Raji (cell line): ENCODE measurements around the gene MBL2.

ENCODE experiments used
- POLR2A ChIP-seq: IDR thresholded peaks from 2 replicates; pipeline ENCODE4 v1.6.1; 2011; ENCODE audit warnings: low read depth, low read length, control low read depth; ENCODE audit not compliant: insufficient read depth

The MBL2 gene

DNA sequence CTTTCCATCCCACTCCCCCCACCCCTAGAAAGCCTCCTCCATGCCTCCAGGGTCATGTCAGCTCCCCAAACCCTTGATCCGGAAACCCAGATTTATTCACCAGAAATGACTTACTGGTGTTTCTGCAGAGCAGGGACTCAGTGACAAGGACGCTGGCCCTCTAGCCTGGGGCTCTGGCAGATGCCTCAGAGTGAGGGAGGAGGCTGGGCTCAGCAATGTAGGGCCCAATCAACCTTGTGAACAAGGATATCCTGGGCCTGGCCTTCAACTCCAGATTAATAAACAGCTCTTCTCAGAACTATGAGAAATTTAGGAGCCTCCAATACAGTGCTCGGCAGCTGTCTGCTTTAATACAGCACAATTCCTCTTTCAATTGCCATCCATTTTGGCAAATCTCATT, at the start of gene MBL2:
MBL2 (minus strand) TSS at position 162 of the 400 bp plus-strand sequence. CDS start 1,149 bp downstream, outside the sequence.
- TF ChIP-seq POLR2A = no peak

DNA sequence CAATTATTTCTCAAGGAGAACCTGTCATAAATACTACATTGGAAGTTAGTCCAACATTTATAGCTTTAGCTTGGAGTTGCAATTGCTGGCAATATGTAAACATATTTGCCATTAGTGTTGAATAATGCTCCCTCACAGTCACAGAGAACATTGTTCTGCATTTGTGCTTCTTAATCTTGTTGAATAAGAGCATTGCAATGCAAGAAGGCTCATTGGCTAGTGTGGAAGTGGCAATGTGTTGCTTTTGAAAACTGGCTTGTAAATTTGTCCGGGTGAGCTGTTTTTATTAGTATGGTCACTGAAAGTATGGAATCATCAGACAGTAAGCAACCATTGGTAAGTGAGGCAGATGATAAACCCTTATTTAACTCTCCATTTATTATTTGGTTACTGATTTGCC, 47.7 kb upstream of the MBL2 start:
- no peak for TF ChIP-seq POLR2A

GRCh38 chr10:52818019-52818418, 45.4 kb upstream of the MBL2 start:
- no peak for TF ChIP-seq POLR2A

GRCh38 chr10:52814506-52814905, 41.9 kb upstream of the MBL2 start:
- TF ChIP-seq POLR2A = no peak

- no peak for TF ChIP-seq POLR2A
Measured at GRCh38 chr10:52811776-52812175, 39.2 kb upstream of the MBL2 start.

GRCh38 chr10:52810761-52811160, 38.2 kb upstream of the MBL2 start:
- no peak for TF ChIP-seq POLR2A

- TF ChIP-seq POLR2A = no peak
Measured at GRCh38 chr10:52807803-52808202, 35.2 kb upstream of the MBL2 start.

DNA sequence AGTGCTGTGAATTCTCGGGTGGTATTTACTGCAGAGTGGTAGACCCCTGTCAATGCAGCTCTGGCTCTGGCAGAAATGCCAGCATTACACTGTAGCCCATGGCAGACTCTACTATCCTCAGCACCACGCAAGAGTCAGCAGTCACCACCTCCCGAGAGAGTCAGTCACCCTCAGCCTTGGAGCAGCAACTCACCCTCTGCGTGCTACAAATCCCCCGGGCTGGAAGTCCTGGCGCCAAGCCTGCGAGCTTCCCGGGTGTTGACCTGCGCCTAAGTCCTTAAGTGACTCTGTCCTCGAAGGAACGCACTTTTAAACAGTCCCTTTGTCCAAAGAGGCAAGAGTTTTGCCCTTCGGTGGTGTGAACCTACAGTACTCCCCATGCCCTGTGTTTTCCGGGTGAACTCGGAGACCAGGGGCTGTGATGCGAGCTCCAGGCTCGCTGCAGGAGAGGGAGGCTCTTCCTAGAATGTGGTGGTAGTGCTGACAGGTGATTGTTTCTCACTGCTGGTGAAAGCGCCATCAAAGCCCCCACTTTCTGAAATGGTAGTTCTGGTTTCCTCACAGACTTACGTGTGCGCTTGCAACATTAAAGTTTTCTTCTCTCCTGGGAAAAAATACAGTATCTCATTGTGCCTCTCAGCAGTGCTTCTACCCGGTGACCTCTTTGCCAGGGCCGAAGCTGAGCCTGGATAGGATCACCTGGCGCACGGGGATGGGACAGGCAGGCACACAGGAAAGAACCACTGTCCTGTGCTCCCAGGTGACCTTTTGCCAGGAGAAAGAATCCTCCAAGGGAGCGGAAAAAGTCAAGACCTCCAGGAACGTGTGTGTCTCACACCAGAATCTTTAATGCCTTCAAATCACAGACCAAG, 33.1 kb upstream of the MBL2 start:
- no peak for TF ChIP-seq POLR2A

DNA sequence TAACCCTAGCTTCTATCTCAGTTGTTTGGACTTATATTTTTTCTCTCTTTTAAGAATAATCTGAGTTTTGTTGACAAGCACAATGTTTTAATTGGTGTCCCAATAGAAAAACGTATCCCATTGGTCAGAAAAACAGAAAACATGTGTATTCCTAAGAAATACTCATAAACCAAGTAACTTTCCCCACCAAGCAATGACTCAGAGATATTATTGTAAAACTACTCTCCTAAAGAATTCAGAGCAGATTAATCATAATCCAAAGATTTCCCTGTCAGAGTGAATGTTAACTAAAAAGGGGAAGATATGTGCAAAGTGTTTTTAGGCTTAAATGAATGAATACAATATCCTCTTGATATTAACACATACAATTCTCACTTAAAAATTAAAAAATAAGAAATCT, 29.4 kb upstream of the MBL2 start:
- TF ChIP-seq POLR2A = no peak

DNA sequence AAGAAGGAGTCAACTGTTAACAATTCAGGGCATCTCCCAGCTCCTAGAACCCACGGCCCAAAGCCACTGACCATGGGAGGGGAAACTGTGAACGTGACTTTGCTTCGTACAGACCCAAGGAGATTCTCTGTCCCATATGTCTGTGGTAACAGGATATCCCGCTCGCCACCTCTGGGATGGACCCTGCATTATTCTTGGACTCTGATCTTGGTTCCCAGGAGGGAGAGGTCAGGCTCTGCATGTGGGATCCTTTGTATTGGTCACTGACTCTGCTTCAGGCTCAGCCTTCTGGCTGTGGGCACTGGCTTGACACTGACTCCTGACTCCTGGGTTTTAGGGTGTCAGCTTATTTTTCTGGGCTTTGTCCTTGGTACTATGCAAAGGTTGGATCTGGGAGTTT, 13.5 kb upstream of the MBL2 start:
- TF ChIP-seq POLR2A = no peak

DNA sequence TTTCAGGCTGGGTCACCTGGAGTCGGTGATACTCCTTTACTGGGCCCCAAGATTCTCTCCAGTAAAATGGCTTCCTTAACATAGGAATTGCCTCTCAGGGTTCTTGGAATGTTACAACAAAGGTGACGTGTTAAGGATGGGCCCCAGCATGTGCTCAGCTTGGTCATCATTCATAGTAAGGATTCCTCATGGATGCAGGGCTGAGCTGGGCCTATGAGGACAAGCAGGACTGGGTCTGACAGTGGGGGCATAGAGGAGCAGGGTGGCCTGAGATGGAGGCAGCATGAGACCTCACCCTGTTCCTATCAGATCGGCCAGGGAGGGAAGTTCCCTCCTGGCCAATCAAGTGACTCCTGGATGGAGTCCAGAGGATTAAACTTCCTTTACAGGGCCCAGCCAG, 12.8 kb upstream of the MBL2 start:
- TF ChIP-seq POLR2A = no peak

GRCh38 chr10:52783726-52784125, 11.1 kb upstream of the MBL2 start:
- no peak for TF ChIP-seq POLR2A

GRCh38 chr10:52782554-52782953, 10.0 kb upstream of the MBL2 start:
- TF ChIP-seq POLR2A = no peak

DNA sequence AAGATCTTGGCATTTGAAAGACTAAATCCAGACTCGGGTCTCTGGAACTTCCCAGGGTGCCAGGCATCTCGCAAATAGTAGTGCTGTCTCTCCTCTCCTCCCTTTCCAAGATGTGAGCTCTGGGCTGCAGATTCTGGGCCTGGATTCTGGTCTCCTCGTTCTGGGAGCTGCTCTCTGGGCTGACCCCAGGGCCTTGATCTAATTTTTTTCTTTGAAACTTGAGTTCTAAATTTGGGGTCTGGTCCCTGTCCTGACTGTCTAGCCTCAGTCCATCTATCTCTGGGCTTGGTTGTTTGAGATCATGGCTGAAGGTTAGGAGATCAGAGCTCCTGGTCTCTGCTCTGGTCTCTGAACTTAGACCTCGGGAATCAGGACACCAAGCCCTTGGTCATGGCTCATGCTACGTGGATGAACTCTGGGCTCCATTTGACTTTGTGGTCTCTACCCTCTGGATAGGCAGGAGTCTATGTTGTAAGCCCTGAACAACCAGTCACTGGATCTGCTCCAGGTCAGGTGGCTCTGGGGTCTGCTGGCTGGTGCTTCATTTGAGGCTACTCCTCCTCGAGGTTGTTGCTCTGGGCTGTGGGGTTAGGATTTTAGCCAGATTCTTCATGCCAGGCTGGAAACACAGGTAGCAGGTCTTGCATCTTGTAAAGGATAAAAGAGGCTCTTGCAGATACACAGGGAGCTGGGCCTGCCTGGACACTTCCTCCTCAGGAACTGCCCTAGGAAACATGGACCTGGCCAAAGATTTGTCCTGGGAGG, 8.0 kb upstream of the MBL2 start:
- no peak for TF ChIP-seq POLR2A

DNA sequence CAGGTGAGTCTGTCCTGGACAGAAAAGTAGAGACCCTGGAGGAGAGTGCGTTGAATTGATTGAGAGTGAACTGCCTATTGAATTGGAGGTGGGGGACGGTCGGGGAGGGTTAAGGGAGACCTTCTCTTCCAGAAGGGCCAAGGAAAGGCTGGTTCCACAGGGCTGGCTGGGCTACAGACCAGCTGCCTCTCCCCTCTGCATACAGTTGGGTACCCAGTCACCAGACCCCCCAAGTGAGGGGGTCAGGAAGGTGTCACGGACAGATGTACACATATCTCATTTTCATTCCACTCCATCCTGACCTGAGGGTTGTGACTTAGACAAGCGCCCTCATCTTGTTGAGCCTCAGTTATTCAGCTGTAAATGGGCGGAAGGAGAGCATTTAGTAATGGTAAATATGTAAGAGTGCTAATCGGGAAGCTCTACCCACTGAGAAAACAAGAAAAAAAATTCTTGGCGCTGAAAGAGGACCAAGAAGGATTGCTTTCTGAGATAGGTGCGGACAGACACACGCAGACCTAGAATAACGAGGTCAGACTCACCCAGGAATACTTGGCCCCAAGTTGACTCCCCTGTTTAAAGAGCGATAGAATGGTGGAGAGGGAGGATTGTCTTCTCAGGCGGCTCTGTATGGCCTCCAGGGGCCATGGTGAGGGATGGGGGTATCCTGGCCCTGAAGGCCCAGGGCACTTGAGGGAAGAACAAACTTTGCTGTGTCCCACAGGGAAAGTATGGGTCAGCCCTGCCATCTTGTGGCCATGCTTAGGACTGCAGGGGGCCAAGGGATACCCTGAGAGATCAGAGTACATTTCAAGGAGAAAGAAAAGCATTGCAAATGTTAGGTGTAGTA, 7.2 kb upstream of the MBL2 start:
- no peak for TF ChIP-seq POLR2A
